Thymus (tissue), 11 donors: ENCODE data around the gene POU3F3. TPM values are rescaled to one million over a fixed set of nuclear protein-coding genes. Genes with fewer than 3 reads are reported as not detected.

Source experiments
- DNase-seq, 9 donors: peaks; one replicate each; pipeline ENCODE4 v3.0.0-alpha.2; 2013; ENCODE audit warnings: low spot score in 9 of 9, low read depth in 6 of 9, missing footprints in 1 of 9
- H3K27ac ChIP-seq, 2 donors: one replicate each; pipeline ENCODE4 v1.5.1; 2013; ENCODE audit warnings: control low read depth in 1 of 2, low read depth in 1 of 2, low read length in 1 of 2, mild to moderate bottlenecking in 1 of 2, moderate library complexity in 1 of 2
- H3K27me3 ChIP-seq, 2 donors: one replicate each; pipeline ENCODE4 v1.5.1; 2013; ENCODE audit warnings: low read length in 1 of 2; ENCODE audit not compliant: control insufficient read depth in 2 of 2, insufficient read depth in 1 of 2
- H3K36me3 ChIP-seq, 2 donors: one replicate each; pipeline ENCODE4 v1.5.1; 2013; ENCODE audit warnings: low read length in 1 of 2, mild to moderate bottlenecking in 1 of 2, moderate library complexity in 1 of 2; ENCODE audit not compliant: control insufficient read depth in 2 of 2, insufficient read depth in 2 of 2
- H3K4me1 ChIP-seq, 2 donors: one replicate each; pipeline ENCODE4 v1.5.1; 2013; ENCODE audit warnings: low read length in 2 of 2; ENCODE audit not compliant: control insufficient read depth in 2 of 2, insufficient read depth in 2 of 2
- H3K4me3 ChIP-seq, 2 donors: one replicate each; pipeline ENCODE4 v1.5.1; 2013; ENCODE audit warnings: low read length in 2 of 2, control low read depth in 1 of 2, mild to moderate bottlenecking in 1 of 2
- H3K9me3 ChIP-seq, 2 donors: one replicate each; pipeline ENCODE4 v1.5.1; 2013; ENCODE audit warnings: low read length in 1 of 2, mild to moderate bottlenecking in 1 of 2; ENCODE audit not compliant: control insufficient read depth in 2 of 2, insufficient read depth in 1 of 2
- WGBS: extraction: QIAGEN DNeasy Blood & Tissue Kit; methylation state at CpG from one replicate; pipeline ENCODE4 v1.1.7; 2013; 5-methylcytosine and 5-hydroxymethylcytosine counted together
- polyA plus RNA-seq: library from polyadenylated mRNA; stranded (reverse); fragments of 200-250 nt; gene quantifications from one replicate; pipeline ENCODE4 v1.2.3, GENCODE V29; 2013
- total RNA-seq: library from RNA; stranded (reverse); fragments of 120-200 nt; gene quantifications from one replicate; pipeline ENCODE4 v1.2.4, GENCODE V29; 2013
- donor health status: healthy.

POU3F3 gene
- total and polyA plus RNA-seq, 2 donors: 0.14 to 0.82 TPM

GRCh38 chr2:104863468-104864279, 9.8 kb downstream of the POU3F3 start:
- H3K27ac ChIP-seq: no peak overlapping the region
- peaks cover 93 to 100% of the 10 kb centered on the region in 2 donors for H3K27me3 ChIP-seq
- WGBS: 6% methylated on average over 60 of the region's 60 CpGs
- peaks cover 6 to 7% of the 10 kb centered on the region in 2 donors for H3K4me1 ChIP-seq
- DNase-seq: no peak
- H3K36me3 ChIP-seq: no peaks in the 10 kb centered on the region
- peaks cover 0 to 20% of the 10 kb centered on the region in 2 donors for H3K9me3 ChIP-seq
- H3K4me3 ChIP-seq: no peak overlapping the region

GRCh38 chr2:104864280-104865095, 10.6 kb downstream of the POU3F3 start:
- DNase-seq: no peak
- WGBS: 17% methylated on average over 14 of the region's 14 CpGs
- Histone ChIP-seq H3K27ac (no peak overlapping the region), H3K9me3 (peaks cover 0 to 20% of the 10 kb centered on the region in 2 donors), H3K36me3 (no peaks in the 10 kb centered on the region), H3K27me3 (peaks cover 93 to 100% of the 10 kb centered on the region in 2 donors), H3K4me3 (no peak overlapping the region), H3K4me1 (peaks cover 6 to 7% of the 10 kb centered on the region in 2 donors)

GRCh38 chr2:104865096-104865470, 11.2 kb downstream of the POU3F3 start:
- 17% methylated on average over 2 of the region's 2 CpGs for WGBS
- Histone ChIP-seq H3K9me3 (peaks cover 0 to 20% of the 10 kb centered on the region in 2 donors), H3K36me3 (no peaks in the 10 kb centered on the region), H3K27ac (no peak overlapping the region), H3K4me1 (peaks cover 6 to 7% of the 10 kb centered on the region in 2 donors), H3K4me3 (no peak overlapping the region), H3K27me3 (peaks cover 93 to 100% of the 10 kb centered on the region in 2 donors)
- no peak for DNase-seq

GRCh38 chr2:104866122-104866864, 12.4 kb downstream of the POU3F3 start:
- H3K9me3 ChIP-seq: peaks cover 0 to 20% of the 10 kb centered on the region in 2 donors
- no peak overlapping the region for H3K27ac ChIP-seq
- no peak overlapping the region for H3K4me3 ChIP-seq
- H3K27me3 ChIP-seq: peaks cover 95 to 100% of the 10 kb centered on the region in 2 donors
- no peaks in the 10 kb centered on the region for H3K36me3 ChIP-seq
- H3K4me1 ChIP-seq: peaks cover 6 to 7% of the 10 kb centered on the region in 2 donors
- no peak for DNase-seq
- WGBS: 15% methylated on average over 11 of the region's 11 CpGs

GRCh38 chr2:104866883-104867812, 13.2 kb downstream of the POU3F3 start:
- WGBS: 3% methylated on average over 51 of the region's 51 CpGs
- no peak for DNase-seq
- no peak overlapping the region for H3K4me3 ChIP-seq
- no peak overlapping the region for H3K27ac ChIP-seq
- peaks cover 9 to 11% of the 10 kb centered on the region in 2 donors for H3K4me1 ChIP-seq
- peaks cover 0 to 19% of the 10 kb centered on the region in 2 donors for H3K9me3 ChIP-seq
- no peaks in the 10 kb centered on the region for H3K36me3 ChIP-seq
- H3K27me3 ChIP-seq: peaks cover 92 to 100% of the 10 kb centered on the region in 2 donors

GRCh38 chr2:104867813-104868504, 14.0 kb downstream of the POU3F3 start:
- Histone ChIP-seq H3K4me3 (no peak overlapping the region), H3K9me3 (peaks cover 0 to 18% of the 10 kb centered on the region in 2 donors), H3K27me3 (peaks cover 90 to 100% of the 10 kb centered on the region in 2 donors), H3K4me1 (peaks cover 15% of the 10 kb centered on the region in 2 donors), H3K36me3 (no peaks in the 10 kb centered on the region), H3K27ac (no peak overlapping the region)
- 14% methylated on average over 33 of the region's 33 CpGs for WGBS
- no peak for DNase-seq

- 41% methylated on average over 4 of the region's 4 CpGs for WGBS
- Histone ChIP-seq H3K36me3 (no peaks in the 10 kb centered on the region), H3K27ac (no peak overlapping the region), H3K9me3 (peaks cover 0 to 14% of the 10 kb centered on the region in 2 donors), H3K4me3 (no peak overlapping the region), H3K27me3 (peaks cover 85 to 100% of the 10 kb centered on the region in 2 donors), H3K4me1 (peaks cover 15 to 17% of the 10 kb centered on the region in 2 donors)
- no peak for DNase-seq
These were observed 14.6 kb downstream of the POU3F3 start for GRCh38 chr2:104868505-104868866.
